ENCODE results near the gene TP53BP2. TPM values are rescaled to one million over a fixed set of nuclear protein-coding genes. Genes with fewer than 3 reads are reported as not detected.
A peak's percentile ranks its signal among the peaks of the same experiment; 100 is the strongest.
"Not testable (repeated sequence)": the region's sequence is repeated elsewhere in the genome, so short reads cannot be mapped to it uniquely, and the experiment has no call there.

TP53BP2 gene
- total RNA-seq, 1 donor from 2014 or later = 35.1 TPM

GRCh38 chr1:223740038-223740736, 105.6 kb downstream of the TP53BP2 start:
- DNase-seq = not testable (repeated sequence)

GRCh38 chr1:223739366-223740037, 106.2 kb downstream of the TP53BP2 start:
- DNase-seq = peak; percentile 44

GRCh38 chr1:223738465-223739365, 107.0 kb downstream of the TP53BP2 start:
- DNase-seq = no peak

- no peak for DNase-seq
Observed at GRCh38 chr1:223737342-223737741, 108.4 kb downstream of the TP53BP2 start.

- DNase-seq = not testable (repeated sequence)
Observed at GRCh38 chr1:223736638-223737037, 109.1 kb downstream of the TP53BP2 start.

GRCh38 chr1:223733898-223734852, 111.6 kb downstream of the TP53BP2 start:
- DNase-seq = peak; percentile 22

- peak; percentile 50 for DNase-seq
Observed at GRCh38 chr1:223732993-223733798, 112.6 kb downstream of the TP53BP2 start.

GRCh38 chr1:223731133-223731770, 114.5 kb downstream of the TP53BP2 start:
- peak; percentile 90 for DNase-seq

GRCh38 chr1:223730479-223731132, 115.1 kb downstream of the TP53BP2 start:
- DNase-seq = no peak

GRCh38 chr1:223729906-223730305, 115.8 kb downstream of the TP53BP2 start:
- DNase-seq = no peak

Other genes with a start within 250 kb of the TP53BP2 start
- gene CAPN8, start 180.2 kb downstream of the TP53BP2 start, total RNA-seq = not detected in 2 replicates
- gene CAPN2, start 133.4 kb downstream of the TP53BP2 start, total RNA-seq = 159 and 248 TPM in 2 replicates

Data from dermis blood vessel endothelial cell (primary cell).